SH-SY5Y (cell line): ENCODE measurements around the gene PCDHGB2.

ENCODE experiments used
- GATA2 ChIP-seq: IDR thresholded peaks from 2 replicates; pipeline ENCODE4 v1.6.1; 2011; ENCODE audit warnings: mild to moderate bottlenecking, low read depth, low read length
- GATA3 ChIP-seq: IDR thresholded peaks from 2 replicates; pipeline ENCODE4 v1.6.1; 2011; ENCODE audit warnings: low read depth, mild to moderate bottlenecking, low read length, moderate library complexity

GRCh38 chr5:141328231-141328630, 31.6 kb upstream of the PCDHGB2 start:
- TF ChIP-seq GATA2 (no peak), GATA3 (no peak)
